ENCODE measurements around the gene A1CF. TPM values are rescaled to one million over a fixed set of nuclear protein-coding genes. Genes with fewer than 3 reads are reported as not detected.

The A1CF gene, protein sequence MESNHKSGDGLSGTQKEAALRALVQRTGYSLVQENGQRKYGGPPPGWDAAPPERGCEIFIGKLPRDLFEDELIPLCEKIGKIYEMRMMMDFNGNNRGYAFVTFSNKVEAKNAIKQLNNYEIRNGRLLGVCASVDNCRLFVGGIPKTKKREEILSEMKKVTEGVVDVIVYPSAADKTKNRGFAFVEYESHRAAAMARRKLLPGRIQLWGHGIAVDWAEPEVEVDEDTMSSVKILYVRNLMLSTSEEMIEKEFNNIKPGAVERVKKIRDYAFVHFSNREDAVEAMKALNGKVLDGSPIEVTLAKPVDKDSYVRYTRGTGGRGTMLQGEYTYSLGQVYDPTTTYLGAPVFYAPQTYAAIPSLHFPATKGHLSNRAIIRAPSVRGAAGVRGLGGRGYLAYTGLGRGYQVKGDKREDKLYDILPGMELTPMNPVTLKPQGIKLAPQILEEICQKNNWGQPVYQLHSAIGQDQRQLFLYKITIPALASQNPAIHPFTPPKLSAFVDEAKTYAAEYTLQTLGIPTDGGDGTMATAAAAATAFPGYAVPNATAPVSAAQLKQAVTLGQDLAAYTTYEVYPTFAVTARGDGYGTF
- not detected for total RNA-seq
- not detected for total RNA-seq (2013)

GRCh38 chr10:50885097-50885859 is at the start of gene A1CF:
TSS of gene A1CF (minus strand) at chr10:50885627. CDS start at chr10:50859940, 25,687 bp downstream.
- ATAC-seq, result no peak
- Histone ChIP-seq H3K36me3 (ENCODE audit: control insufficient read depth, insufficient read depth, low read length) (no peaks in the 10 kb centered on the region), H3K27me3 (ENCODE audit: control insufficient read depth, insufficient read depth, low read length) (no peaks in the 10 kb centered on the region), H3K9me3 (ENCODE audit: control insufficient read depth, insufficient read depth, low read length) (no peaks in the 10 kb centered on the region), H3K4me1 (ENCODE audit: control insufficient read depth, insufficient read depth, low read length) (no peaks in the 10 kb centered on the region), H3K27ac (ENCODE audit: low read length) (no peak within 1 kb of the TSS), H3K4me3 (ENCODE audit: low read length) (no peak within 1 kb of the TSS)
- intact Hi-C loops (cut with micrococcal nuclease), result no loop called here
- Mint-ChIP-seq H3K27me3 (ENCODE audit: low read depth in 2 of 2) (peaks cover 9 to 27% of the 10 kb centered on the region in 2 donors), H3K27ac (no peak within 1 kb of the TSS), H3K9me3 (no peaks in the 10 kb centered on the region), H3K36me3 (no peaks in the 10 kb centered on the region), H3K4me1 (no peaks in the 10 kb centered on the region), H3K4me3 (no peak within 1 kb of the TSS)
- 97% methylated on average over 6 of the region's 7 CpGs for WGBS (ENCODE audit: insufficient coverage)
- TF ChIP-seq, protein P1, sequence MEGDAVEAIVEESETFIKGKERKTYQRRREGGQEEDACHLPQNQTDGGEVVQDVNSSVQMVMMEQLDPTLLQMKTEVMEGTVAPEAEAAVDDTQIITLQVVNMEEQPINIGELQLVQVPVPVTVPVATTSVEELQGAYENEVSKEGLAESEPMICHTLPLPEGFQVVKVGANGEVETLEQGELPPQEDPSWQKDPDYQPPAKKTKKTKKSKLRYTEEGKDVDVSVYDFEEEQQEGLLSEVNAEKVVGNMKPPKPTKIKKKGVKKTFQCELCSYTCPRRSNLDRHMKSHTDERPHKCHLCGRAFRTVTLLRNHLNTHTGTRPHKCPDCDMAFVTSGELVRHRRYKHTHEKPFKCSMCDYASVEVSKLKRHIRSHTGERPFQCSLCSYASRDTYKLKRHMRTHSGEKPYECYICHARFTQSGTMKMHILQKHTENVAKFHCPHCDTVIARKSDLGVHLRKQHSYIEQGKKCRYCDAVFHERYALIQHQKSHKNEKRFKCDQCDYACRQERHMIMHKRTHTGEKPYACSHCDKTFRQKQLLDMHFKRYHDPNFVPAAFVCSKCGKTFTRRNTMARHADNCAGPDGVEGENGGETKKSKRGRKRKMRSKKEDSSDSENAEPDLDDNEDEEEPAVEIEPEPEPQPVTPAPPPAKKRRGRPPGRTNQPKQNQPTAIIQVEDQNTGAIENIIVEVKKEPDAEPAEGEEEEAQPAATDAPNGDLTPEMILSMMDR (IDR thresholded peaks at IDR 0.05), result no peak
- no peak for DNase-seq

- ATAC-seq, result no peak
- 83% methylated on average over 2 of the region's 3 CpGs for WGBS (ENCODE audit: insufficient coverage)
- intact Hi-C loops (cut with micrococcal nuclease), result no loop called here
Measured at GRCh38 chr10:50931948-50932431, 46.6 kb upstream of the A1CF start.

DNA sequence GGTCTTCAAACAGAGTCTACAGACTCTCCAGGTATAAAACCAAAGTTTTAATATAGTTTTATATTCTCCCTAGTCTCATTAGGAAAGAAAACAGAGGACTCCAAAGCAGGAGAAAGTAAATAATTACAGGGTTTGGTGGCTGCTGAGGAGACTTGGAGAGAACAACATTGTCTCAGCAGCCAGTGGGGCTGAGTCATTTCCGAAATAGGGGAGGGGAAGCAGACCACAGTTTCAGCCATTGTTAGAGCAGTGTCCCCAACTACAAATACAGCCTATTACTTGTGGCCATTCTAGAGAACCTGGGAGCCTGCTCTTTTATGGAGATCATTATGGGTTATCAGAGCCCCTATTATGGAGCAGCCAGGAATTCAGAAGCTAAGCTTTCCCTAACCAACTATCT is 44.2 kb upstream of the A1CF start:
- H3K27ac ChIP-seq (ENCODE audit: low read length), result no peak overlapping the region
- H3K27me3 ChIP-seq (ENCODE audit: control insufficient read depth, insufficient read depth, low read length), result no peaks in the 10 kb centered on the region
- H3K27me3 Mint-ChIP-seq (ENCODE audit: low read depth in 2 of 2), result peaks cover 0 to 20% of the 10 kb centered on the region in 2 donors
- no peak for DNase-seq
- H3K9me3 ChIP-seq (ENCODE audit: control insufficient read depth, insufficient read depth, low read length), result no peaks in the 10 kb centered on the region
- no peaks in the 10 kb centered on the region for H3K36me3 ChIP-seq (ENCODE audit: control insufficient read depth, insufficient read depth, low read length)
- no peak for ATAC-seq
- no peaks in the 10 kb centered on the region for H3K9me3 Mint-ChIP-seq
- no peaks in the 10 kb centered on the region for H3K4me1 ChIP-seq (ENCODE audit: control insufficient read depth, insufficient read depth, low read length)
- H3K4me3 ChIP-seq (ENCODE audit: low read length), result no peak overlapping the region
- H3K27ac Mint-ChIP-seq, result no peak overlapping the region
- intact Hi-C loops (cut with micrococcal nuclease), result no loop called here
- no peak overlapping the region for H3K4me3 Mint-ChIP-seq
- H3K4me1 Mint-ChIP-seq, result no peaks in the 10 kb centered on the region
- TF ChIP-seq, protein P1 (IDR thresholded peaks at IDR 0.05), result no peak
- no CpG with 5 or more reads among the region's 1 CpG for WGBS (ENCODE audit: insufficient coverage)
- no peaks in the 10 kb centered on the region for H3K36me3 Mint-ChIP-seq

More at GRCh38 chr10:50931948-50932431, 46.6 kb upstream of the A1CF start:
- Histone ChIP-seq H3K4me1 (ENCODE audit: control insufficient read depth, insufficient read depth, low read length) (no peaks in the 10 kb centered on the region), H3K27ac (ENCODE audit: low read length) (no peak overlapping the region), H3K4me3 (ENCODE audit: low read length) (no peak overlapping the region), H3K9me3 (ENCODE audit: control insufficient read depth, insufficient read depth, low read length) (no peaks in the 10 kb centered on the region), H3K36me3 (ENCODE audit: control insufficient read depth, insufficient read depth, low read length) (no peaks in the 10 kb centered on the region), H3K27me3 (ENCODE audit: control insufficient read depth, insufficient read depth, low read length) (no peaks in the 10 kb centered on the region)
- TF ChIP-seq, protein P1 (IDR thresholded peaks at IDR 0.05), result no peak
- Mint-ChIP-seq H3K27me3 (ENCODE audit: low read depth in 2 of 2) (peaks cover 0 to 20% of the 10 kb centered on the region in 2 donors), H3K9me3 (no peaks in the 10 kb centered on the region), H3K27ac (no peak overlapping the region), H3K36me3 (no peaks in the 10 kb centered on the region), H3K4me3 (no peak overlapping the region), H3K4me1 (no peaks in the 10 kb centered on the region)
- DNase-seq, result no peak

Measured in natural killer cell (primary cell).